ENCODE results near the gene DUSP16.
"Not testable (repeated sequence)": the region's sequence is repeated elsewhere in the genome, so short reads cannot be mapped to it uniquely, and the experiment has no call there.

DNA sequence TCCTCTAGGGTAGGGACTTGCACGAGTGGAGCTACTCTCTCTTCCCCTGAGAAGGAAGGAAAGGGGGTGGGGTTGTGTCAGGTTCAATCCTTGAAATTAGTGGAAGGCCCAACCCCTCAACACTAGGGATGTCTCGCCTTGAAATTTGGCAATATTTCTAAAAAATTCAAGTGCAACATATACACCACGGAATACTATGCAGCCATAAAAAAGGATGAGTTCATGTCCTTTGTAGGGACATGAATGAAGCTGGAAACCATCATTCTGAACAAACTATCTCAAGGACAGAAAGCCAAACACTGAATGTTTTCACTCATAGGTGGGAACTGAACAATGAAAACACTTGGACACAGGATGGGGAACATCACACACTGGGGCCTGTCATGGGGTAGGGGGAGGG is 33.9 kb upstream of the DUSP16 start:
- TF ChIP-seq, protein P1, sequence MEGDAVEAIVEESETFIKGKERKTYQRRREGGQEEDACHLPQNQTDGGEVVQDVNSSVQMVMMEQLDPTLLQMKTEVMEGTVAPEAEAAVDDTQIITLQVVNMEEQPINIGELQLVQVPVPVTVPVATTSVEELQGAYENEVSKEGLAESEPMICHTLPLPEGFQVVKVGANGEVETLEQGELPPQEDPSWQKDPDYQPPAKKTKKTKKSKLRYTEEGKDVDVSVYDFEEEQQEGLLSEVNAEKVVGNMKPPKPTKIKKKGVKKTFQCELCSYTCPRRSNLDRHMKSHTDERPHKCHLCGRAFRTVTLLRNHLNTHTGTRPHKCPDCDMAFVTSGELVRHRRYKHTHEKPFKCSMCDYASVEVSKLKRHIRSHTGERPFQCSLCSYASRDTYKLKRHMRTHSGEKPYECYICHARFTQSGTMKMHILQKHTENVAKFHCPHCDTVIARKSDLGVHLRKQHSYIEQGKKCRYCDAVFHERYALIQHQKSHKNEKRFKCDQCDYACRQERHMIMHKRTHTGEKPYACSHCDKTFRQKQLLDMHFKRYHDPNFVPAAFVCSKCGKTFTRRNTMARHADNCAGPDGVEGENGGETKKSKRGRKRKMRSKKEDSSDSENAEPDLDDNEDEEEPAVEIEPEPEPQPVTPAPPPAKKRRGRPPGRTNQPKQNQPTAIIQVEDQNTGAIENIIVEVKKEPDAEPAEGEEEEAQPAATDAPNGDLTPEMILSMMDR (conservative IDR thresholded peaks at IDR 0.05; ENCODE audit: low read depth, low read length): not testable (repeated sequence)
- not testable (repeated sequence) for TF ChIP-seq EZH2 (IDR thresholded peaks at IDR 0.05; ENCODE audit: borderline replicate concordance, low read depth, low read length, poor library complexity, severe bottlenecking)
